GM20000 (cell line): Measurements from ENCODE around the gene CDH6.

Source experiments
- DNase-seq: peaks from one replicate; pipeline ENCODE4 v3.0.0; 2012; ENCODE audit warnings: low spot score
- CTCF ChIP-seq: IDR thresholded peaks from 2 replicates; pipeline ENCODE4 v1.5.1; 2012; ENCODE audit warnings: mild to moderate bottlenecking, control low read depth; ENCODE audit errors: extremely low read depth, missing control alignments

Gene CDH6

DNA sequence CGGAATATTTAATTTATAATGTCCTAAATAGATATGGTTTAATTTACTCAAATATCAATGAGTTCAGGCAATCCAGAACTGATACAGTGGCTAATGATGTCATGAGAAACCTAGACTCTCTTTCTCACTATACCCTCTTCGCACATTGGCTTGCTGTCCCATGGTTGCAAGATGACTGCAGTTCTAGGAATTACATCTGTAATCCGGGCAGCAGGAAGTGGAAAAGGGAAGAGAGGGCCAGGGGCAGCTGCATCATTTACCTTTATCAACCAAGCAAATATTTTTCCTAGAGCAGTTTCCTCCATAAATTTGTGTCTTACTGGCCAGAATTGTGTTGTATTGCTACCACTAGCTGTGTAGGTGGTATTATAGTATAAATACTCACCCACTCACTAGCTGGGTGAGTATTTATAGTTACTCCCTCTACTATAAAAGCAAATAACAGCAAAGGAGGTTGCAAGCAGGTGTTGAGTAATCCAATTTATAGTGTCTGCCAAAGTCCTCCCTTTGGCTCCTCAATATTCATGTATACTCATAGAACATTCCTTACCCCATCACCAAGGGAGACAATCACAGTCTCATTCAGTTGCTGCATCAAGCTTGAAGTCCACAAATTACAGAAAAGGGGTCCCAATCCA, 169.6 kb downstream of the CDH6 start:
- TF ChIP-seq CTCF = no peak
- no peak for DNase-seq

DNA sequence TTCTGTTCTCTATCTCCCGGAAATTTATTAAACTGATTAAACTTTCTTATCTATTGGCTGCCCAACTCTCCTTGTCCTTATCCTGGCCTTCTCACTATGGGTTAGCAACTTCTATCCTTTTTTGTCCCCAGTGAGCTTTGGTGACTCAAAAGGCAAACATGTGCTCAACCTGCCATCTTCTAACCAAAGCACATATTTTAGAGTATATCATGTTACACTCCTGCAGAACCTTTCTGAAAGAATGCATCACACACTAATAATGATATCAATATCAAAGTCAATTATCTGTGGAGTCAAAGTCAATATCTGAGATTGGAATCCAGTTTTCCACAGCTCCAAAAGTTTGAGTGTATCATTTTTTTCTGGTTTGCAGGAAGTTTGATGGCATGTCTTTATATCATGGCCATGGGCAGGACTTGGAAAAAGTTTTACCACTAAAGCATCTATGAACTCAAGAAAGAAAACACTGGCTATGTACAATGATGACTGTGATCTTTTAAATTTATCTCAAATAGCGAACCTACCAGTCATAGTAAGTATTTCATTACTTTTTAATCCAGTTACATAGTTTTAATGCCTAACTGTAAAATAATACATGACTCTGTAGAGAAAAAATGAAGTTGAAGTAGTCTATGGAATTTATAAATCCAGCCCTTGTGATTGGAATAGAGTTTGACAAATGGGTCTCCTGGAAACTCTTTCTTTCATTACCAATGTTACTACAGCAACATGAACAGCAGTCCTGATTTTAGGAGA, 171.6 kb downstream of the CDH6 start:
- DNase-seq = no peak
- no peak for TF ChIP-seq CTCF

GRCh38 chr5:31365776-31366175, 172.3 kb downstream of the CDH6 start:
- no peak for TF ChIP-seq CTCF
- DNase-seq = no peak

GRCh38 chr5:31366941-31367340, 173.5 kb downstream of the CDH6 start:
- no peak for TF ChIP-seq CTCF
- DNase-seq = no peak

- TF ChIP-seq CTCF = no peak
- no peak for DNase-seq
Measured at GRCh38 chr5:31372124-31372523, 178.6 kb downstream of the CDH6 start.

GRCh38 chr5:31375999-31376720, 182.7 kb downstream of the CDH6 start:
- TF ChIP-seq CTCF = no peak
- no peak for DNase-seq
